HG02840 (cell line): Measurements from ENCODE around the gene GRIP1.

Source experiments
- ATAC-seq: cut with Tn5 transposase; IDR thresholded peaks from one replicate; pipeline ENCODE4 v1.9.1; 2021; ENCODE audit warnings: mild to moderate bottlenecking, moderate library complexity, moderate number of reproducible peaks; ENCODE audit not compliant: unreplicated experiment, low FRiP score

Gene GRIP1

DNA sequence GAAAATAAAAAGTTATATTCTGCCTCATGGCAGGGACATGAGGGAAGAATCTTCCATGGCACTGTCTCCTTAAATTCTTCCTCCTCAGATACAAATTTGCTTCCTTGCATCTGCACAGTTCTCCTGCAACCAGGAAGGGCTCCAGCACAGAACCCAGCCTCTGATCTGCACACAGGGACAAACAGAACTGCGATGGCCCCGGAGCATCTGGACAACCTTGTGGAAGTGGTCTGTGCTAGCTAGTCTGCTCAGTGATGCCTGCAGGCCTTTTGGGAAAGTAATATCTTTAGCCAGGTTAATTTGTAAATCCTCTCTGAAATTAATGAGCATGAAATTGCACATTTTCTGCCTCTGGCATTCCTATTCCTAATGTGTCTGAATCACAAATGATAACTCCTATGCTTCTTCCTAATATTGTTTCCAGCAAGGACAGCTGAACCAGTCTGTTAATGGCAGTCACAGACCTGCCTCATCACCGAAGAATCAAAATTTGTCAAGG, 74.8 kb downstream of the GRIP1 start:
- ATAC-seq, result no peak

DNA sequence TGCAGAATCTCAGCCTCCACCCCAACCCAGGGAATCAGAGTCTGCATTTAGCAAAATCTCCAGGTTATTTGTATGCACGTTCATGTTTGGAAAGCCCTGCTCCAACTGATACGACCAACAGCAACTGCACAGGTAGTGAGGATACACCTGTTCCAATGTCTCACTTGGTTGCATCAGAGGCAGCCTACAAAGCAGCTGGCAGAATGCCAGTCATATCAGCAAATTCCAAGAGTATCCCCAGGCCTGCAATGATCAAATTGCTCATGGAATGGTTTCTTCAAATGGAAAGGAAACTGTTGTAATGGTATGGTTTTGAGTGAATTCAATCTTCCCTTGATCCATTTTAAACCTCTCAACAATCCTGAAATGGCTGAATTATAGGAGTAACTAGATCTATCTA, 75.4 kb downstream of the GRIP1 start:
- ATAC-seq, result no peak

DNA sequence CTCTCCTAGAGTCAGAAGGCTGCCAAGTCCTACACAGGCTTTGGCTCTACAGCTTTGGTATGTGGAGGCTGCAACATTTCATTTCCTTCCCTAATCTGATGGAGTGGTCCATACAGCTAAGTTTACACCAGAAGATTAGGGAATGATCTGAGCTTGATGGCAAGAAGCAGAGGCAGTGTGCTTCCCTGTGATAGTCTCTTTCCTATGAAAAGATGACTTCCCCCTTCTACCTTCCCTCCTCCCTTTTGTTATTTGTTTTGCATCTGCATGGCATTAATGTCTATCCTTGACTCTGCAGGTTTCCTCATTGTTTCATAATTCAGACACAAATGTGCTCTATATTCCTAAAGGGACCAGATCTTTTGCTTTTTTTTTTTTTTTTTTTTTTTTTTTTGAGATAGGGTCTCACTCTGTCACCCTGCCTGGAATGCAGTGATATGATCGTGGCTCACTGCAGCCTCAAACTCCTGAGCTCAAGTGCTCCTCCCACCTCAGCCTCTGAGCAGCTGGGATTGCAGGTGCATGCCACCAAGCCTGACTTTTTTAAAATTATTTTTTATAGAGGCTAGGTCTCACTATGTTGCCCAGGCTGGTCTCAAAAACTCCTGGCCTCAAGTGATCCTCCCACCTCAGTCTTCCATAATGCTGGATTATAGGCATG, 76.3 kb downstream of the GRIP1 start:
- ATAC-seq, result no peak

DNA sequence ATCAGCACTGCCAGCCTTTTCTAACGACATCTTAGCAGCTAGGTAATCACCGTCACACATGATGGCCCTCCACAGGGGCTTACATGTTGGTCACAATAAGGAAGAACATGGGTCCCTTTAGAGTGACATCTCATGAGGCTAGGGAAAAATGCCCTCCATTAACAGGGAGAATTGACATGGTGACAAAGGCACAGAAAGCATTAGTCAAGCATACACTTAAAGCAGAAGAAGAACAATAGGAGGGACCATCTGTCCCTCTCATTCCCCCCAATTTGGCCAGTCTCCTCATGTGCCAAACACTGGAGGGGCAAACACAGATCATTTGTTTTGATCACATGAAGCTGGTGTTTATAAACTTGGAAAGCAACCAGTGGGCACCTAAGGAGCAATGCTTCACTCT, 78.0 kb downstream of the GRIP1 start:
- no peak for ATAC-seq

- no peak for ATAC-seq
Measured at GRCh38 chr12:66599816-66600215, 79.1 kb downstream of the GRIP1 start.

DNA sequence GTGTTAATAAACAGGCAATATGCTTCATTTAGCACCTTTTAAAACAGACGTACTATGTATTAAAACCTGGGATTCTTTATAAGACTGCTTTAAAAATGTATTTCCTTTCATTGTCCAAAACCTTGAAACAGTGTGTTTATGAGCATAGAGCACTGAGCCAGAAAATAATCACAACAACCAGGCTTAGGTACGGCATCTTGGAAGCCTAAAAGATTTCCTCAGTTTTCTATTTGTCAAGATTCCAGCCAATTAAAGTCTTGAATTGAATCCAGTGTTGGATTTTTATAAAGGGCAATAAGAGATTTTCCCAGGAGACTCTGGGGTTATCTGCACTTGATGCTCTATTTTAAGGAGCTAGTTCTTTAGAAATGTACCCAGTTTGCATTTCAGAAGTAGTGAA, 80.3 kb downstream of the GRIP1 start:
- ATAC-seq, result no peak

GRCh38 chr12:66598079-66598478, 80.8 kb downstream of the GRIP1 start:
- ATAC-seq, result no peak

GRCh38 chr12:66596199-66596598, 82.7 kb downstream of the GRIP1 start:
- no peak for ATAC-seq

DNA sequence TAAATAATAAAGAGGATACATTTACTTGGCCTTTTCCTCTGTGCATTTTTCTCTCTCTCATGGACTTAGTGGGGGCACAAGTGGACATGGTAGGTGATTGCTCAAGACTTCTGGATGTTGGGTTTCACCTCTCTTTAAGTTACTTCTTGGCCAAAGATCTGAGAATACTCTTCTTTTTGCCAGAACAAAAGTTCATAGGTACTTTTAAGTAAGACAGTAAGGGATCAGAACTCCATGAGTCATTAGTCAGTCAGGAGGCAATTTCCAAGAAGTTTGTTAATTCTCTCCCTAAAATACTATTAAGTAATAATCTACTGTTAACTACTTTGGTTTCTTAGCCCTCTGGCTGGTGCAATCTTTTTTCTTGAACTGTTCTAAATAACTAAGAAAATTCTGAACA, 84.2 kb downstream of the GRIP1 start:
- ATAC-seq, result no peak

DNA sequence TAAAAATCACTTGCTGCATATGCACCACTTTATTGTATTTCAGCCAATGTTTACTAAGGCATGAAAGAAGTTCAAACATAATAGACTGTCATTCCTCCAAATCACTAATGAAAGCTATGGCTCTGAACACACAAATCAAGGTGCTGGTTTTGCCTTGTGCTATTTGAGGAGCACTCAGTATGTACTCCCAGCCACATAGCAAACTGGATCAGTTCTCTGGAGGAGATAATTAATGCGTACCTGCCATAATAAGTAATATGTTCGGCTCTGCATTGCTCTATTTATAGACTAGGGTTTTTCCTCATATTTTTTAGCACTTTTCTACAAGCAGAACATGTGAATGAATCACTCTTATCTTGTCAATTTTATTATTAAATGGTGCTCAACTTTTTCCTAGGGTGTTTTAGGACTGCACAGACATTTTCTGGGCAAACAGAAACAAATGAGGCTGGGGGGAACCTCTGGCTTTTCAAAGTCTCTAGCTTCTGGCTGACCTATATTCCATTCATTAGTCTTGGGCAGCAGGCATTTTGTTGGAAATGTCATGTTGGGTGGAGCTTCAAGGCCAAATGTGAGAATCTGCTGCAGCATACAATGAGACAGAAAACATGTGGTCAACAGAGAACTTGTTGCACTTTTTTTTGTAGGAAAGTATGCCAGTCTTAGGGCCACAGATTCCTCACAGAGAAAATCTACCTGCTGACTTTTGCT, 88.4 kb downstream of the GRIP1 start:
- ATAC-seq, result no peak

DNA sequence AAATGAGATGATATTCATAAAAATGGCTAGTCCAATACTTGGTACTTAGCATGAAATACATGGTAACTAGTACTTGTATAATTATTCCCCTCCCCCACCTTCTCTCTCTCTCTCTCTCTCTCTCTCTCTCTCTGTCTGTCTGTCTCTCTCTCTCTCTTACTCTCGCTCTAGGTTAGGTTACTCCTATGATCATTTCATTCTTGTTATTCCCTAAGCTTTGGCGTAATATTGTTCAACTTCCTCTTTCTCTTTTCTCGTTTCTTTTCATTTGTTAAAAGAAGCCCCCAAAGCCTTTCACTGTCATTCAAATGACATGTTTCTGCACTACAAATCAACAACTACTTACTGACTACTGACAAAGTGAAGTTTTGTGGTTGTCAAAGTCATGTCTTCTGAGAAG, 89.8 kb downstream of the GRIP1 start:
- ATAC-seq, result no peak

DNA sequence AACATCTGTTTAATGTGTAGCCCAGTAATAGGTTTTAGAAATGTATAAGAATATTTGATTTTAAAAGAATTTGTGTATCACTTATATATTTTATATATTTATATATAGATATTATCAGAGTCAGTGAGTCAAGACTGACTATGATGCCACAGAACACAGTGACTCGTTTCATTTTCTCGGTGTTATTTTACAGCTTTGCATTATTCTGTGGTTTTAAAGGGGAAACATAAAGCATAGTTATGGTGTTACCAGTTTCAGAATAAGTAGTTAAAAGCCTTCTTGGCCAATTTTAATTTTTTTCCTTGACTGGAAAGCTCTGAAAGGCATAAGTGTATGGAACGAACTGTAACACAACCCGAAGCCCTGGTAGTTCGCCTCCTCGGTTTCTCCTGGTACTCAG, 91.0 kb downstream of the GRIP1 start:
- no peak for ATAC-seq

DNA sequence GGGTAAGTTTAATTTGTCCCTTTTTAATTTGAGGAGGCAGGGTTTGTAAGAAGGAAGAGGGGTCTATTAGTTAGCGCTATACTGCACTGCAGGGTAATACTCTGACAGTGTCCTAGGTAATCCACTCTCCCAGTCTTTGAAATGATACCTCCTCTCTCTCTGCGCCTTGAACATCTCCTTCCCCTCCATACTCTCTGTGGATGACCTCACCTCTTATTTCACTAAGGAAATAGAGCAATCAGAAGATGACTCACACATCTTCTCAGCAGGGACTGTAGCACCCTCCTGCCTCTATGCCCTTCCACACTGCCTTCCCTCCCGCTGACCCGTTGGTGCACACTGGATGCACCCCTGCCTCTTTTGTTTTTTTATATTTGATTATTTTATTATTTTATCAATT, 94.2 kb downstream of the GRIP1 start:
- no peak for ATAC-seq

- ATAC-seq, result no peak
Measured at GRCh38 chr12:66573605-66574004, 105.3 kb downstream of the GRIP1 start.

- no peak for ATAC-seq
Measured at GRCh38 chr12:66572845-66573244, 106.0 kb downstream of the GRIP1 start.

DNA sequence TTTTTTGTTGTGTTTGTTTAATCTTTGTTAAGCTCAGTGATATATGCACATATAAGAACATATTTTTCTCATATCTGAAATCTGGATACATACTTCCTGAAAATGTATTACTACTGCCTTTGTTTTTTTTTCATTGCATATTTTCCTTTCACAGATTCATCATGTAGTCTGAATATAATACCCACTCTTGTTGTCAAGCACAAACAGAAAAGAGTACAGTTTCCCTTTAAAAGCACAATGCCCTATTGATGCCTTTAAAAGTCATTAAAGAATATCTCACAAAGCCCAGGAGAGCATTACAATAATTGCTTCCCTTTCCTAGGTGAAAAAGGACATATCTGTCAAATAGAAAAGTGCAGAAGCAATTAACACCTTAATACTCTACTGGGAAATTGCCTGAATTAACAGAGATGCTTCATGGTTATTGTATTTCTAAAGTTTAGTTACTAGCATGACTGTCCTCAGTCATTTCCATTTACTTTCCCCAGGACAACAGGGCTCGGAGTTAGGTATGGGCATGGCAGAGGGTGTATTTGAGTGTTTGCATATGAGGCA, 107.4 kb downstream of the GRIP1 start:
- ATAC-seq, result no peak

- no peak for ATAC-seq
Measured at GRCh38 chr12:66563220-66563619, 115.7 kb downstream of the GRIP1 start.

GRCh38 chr12:66555113-66555512, 123.8 kb downstream of the GRIP1 start:
- ATAC-seq, result no peak

DNA sequence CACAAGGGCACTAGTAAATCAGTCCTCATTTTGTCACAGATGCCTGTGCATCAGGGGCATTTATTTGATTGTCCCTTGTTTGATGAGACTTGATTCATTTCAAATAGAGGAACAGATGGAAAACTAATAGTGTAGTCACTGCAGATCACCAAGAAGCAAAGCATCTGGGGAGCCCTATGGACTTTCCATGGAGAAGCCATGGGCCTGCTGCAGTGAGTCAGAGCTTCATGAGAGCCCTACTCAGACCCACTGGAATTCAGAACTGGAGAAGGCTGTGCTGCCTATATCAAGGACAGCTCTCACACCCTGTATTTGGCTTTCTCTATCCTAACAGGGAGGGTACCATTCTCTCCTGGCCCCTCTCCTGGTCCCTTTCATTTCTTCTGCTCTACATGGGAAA, 126.2 kb downstream of the GRIP1 start:
- no peak for ATAC-seq

- ATAC-seq, result no peak
Measured at GRCh38 chr12:66550626-66551025, 128.2 kb downstream of the GRIP1 start.

DNA sequence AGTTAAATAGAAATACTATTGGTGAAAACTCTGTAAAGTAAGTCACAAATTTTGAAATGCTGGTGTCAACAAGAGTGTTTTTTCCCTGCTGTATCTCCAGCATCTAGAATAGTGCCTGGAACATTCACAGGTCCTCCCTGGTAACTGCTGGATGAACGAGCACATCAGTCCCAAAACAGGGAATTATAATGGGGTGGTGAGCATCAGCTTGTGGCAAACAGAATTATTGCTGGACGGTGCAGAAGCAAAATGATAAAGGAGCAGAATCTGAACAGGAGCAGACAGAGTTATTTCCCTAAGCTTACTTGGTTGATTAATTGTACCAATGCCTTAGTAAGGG, 129.9 kb downstream of the GRIP1 start:
- no peak for ATAC-seq
